ENCODE measurements around the gene MYO7A. TPM values are rescaled to one million over a fixed set of nuclear protein-coding genes. Genes with fewer than 3 reads are reported as not detected.

The MYO7A gene
- total RNA-seq, 1 donor from 2014 or later, result 0.23 TPM

DNA sequence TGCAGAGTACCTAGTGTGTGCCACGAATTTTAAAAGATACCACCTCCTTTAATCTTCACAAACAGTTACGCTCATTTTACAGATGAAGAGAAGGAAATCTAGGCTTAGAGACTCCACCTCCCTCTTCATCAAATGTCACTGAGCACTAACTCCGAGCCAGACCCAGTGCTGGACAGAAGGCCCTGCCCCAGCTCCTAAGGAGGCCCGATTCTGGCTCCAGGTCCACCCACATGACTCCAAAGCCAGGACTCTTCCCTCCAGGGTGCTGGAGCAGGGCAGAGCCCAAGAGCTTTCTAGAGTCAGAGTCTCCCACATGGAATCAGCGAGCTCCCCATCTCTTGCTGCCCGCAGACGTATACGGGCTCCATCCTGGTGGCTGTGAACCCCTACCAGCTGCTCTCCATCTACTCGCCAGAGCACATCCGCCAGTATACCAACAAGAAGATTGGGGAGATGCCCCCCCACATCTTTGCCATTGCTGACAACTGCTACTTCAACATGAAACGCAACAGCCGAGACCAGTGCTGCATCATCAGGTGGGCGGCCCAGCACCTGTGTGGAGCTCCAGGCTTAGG lies 27.6 kb downstream of the MYO7A start:
- TF ChIP-seq, protein P1, sequence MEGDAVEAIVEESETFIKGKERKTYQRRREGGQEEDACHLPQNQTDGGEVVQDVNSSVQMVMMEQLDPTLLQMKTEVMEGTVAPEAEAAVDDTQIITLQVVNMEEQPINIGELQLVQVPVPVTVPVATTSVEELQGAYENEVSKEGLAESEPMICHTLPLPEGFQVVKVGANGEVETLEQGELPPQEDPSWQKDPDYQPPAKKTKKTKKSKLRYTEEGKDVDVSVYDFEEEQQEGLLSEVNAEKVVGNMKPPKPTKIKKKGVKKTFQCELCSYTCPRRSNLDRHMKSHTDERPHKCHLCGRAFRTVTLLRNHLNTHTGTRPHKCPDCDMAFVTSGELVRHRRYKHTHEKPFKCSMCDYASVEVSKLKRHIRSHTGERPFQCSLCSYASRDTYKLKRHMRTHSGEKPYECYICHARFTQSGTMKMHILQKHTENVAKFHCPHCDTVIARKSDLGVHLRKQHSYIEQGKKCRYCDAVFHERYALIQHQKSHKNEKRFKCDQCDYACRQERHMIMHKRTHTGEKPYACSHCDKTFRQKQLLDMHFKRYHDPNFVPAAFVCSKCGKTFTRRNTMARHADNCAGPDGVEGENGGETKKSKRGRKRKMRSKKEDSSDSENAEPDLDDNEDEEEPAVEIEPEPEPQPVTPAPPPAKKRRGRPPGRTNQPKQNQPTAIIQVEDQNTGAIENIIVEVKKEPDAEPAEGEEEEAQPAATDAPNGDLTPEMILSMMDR (conservative IDR thresholded peaks at IDR 0.05; ENCODE audit: low read depth, low read length), result no peak
- no peak for DNase-seq (ENCODE audit: low read depth)
- no peak overlapping the region for H3K4me3 ChIP-seq (ENCODE audit: low read depth, low read length)

DNA sequence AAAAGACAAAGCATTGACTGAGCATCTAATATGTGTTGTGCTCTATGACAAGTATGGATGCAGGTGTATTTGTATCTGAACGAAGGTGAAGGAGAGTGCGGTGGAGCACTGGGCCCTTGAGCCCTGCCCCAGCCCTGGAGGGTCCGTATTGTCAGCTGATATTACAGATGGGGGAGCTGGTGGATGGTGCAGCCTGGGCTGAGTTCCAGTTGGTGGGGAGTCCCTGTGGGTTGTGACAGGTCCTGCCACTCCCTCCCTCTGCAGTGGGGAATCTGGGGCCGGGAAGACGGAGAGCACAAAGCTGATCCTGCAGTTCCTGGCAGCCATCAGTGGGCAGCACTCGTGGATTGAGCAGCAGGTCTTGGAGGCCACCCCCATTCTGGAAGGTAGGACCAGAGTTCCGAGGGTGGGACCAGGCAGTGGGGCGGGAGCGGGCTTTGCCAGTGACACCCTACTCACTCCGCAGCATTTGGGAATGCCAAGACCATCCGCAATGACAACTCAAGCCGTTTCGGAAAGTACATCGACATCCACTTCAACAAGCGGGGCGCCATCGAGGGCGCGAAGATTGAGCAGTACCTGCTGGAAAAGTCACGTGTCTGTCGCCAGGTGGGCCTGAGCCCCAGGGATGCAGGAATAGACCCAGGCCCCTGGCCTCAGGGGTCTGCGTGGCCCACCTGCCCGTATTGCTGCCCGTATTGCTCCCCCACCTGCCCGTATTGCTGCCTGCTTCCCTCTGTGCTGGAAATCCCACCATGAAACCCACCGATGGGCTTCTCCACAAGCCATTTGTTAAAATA lies 28.6 kb downstream of the MYO7A start:
- DNase-seq (ENCODE audit: low read depth), result no peak
- no peak overlapping the region for H3K4me3 ChIP-seq (ENCODE audit: low read depth, low read length)
- TF ChIP-seq, protein P1 (conservative IDR thresholded peaks at IDR 0.05; ENCODE audit: low read depth, low read length), result no peak

DNA sequence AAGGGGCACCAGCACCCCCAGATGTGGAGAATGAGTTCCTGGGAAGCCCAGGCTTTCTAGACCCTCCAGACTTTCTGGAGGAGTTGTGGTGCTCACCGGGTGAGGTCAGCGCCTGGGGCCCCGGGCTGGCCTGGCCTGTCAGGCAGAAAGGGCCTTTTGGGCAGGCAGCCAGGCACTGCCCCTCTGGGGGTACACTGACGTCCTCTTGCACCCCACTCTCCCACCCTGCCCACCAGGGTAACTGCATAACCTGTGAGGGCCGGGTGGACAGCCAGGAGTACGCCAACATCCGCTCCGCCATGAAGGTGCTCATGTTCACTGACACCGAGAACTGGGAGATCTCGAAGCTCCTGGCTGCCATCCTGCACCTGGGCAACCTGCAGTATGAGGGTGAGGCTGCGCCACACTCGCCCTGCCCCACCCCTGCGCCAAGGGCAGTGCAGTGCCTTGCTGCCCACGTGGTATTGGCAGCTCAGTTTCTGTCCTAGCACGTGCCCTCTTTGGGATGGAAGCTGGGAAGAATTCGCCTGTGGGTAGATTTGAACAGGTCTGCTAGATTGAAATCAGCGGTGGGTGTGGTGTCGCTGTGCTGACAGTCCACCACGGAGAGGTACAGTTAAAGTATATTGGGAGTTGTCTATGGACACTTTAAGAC lies 30.1 kb downstream of the MYO7A start:
- no peak overlapping the region for H3K4me3 ChIP-seq (ENCODE audit: low read depth, low read length)
- no peak for DNase-seq (ENCODE audit: low read depth)
- TF ChIP-seq, protein P1 (conservative IDR thresholded peaks at IDR 0.05; ENCODE audit: low read depth, low read length), result no peak

DNA sequence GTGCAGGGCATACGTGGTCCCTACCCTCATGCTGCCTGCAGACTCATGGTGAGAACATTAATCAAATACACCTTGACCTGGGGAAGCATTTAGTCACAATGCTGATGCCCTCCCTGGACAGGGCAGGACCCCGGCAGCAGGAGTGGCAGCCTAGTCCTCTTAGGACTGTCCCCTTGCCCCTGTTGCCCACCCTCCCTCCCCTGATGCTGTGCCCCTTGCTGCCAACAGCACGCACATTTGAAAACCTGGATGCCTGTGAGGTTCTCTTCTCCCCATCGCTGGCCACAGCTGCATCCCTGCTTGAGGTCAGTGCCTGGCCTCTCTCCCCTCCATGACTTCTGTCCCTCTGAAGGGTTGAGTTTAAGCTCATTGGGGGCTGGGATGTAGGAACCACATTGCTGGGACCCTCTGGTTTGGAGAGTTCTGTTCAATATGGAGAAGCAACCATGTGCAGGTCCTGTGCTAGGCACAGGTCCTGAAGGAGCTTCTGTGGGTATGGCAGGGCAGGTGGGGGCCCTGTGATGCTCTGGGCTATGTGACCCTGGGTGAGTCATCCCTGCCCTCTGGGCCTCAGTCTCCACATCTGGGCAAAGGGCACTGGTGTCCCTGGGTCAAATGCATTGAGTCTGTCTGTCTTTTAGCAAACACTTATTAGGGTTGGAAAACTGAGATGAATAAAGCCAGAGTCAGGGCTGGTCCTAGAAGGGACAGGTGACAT lies 31.3 kb downstream of the MYO7A start:
- TF ChIP-seq, protein P1 (conservative IDR thresholded peaks at IDR 0.05; ENCODE audit: low read depth, low read length), result no peak
- H3K4me3 ChIP-seq (ENCODE audit: low read depth, low read length), result no peak overlapping the region
- DNase-seq (ENCODE audit: low read depth), result no peak

DNA sequence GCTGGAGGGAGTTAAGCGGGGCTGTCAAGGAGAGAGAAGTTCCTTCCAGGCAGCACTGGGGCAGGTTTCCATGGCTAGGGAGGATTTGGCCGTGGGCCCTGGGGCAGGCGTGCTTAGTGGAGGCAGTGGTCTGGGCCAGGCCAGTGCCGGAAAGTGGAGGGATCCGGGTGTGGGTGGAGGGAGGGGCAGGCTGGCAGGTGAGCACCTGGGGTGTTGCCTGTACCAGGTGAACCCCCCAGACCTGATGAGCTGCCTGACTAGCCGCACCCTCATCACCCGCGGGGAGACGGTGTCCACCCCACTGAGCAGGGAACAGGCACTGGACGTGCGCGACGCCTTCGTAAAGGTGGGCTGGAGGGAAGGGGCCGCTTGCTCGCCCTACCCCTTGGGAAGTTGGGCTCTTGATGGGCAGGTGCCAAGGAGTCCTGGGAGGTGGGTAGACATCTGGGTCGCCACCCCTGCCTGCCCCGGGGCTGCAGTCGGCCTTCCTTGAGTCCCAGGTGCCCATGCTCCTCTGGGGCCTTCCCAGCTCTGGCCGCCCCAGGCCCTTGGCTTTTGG lies 32.0 kb downstream of the MYO7A start:
- no peak overlapping the region for H3K4me3 ChIP-seq (ENCODE audit: low read depth, low read length)
- TF ChIP-seq, protein P1 (conservative IDR thresholded peaks at IDR 0.05; ENCODE audit: low read depth, low read length), result no peak
- DNase-seq (ENCODE audit: low read depth), result no peak

DNA sequence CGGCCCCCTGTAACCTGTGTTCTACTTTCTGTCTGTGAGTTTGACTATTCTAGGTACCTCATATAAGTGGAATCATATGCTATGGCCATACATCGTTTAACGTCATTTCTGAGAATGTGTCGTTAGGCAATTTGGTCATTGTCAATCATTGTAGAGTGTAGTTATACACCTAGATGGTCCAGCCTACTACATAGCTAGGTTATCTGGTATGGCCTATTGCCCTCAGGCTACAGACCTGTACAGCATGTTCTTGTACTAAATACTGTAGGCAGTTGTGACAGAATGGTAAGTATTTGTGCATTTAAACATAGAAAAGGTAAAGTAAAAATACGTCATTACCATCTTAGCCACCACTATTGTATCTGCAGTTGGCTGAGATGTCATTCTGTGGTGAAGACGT lies 35.2 kb downstream of the MYO7A start:
- TF ChIP-seq, protein P1 (conservative IDR thresholded peaks at IDR 0.05; ENCODE audit: low read depth, low read length), result no peak
- DNase-seq (ENCODE audit: low read depth), result no peak

More for the DNA sequence above, 35.2 kb downstream of the MYO7A start:
- no peak overlapping the region for H3K4me3 ChIP-seq (ENCODE audit: low read depth, low read length)

All from epithelial cell of proximal tubule (primary cell).